ENCODE results near the gene PCA3. TPM values are rescaled to one million over a fixed set of nuclear protein-coding genes. Genes with fewer than 3 reads are reported as not detected.

Gene PCA3
- total RNA-seq, 1 experiment from 2014 or later, result not detected

GRCh38 chr9:76799473-76799872 lies 35.2 kb downstream of the PCA3 start (continued):
- TF ChIP-seq ZBTB33 (IDR thresholded peaks at IDR 0.05; ENCODE audit: extremely low read depth, insufficient replicate concordance, low read length) (no peak), EZH2 (IDR thresholded peaks at IDR 0.05) (no peak), MAX (IDR thresholded peaks at IDR 0.05) (no peak)

GRCh38 chr9:76800901-76801300 lies 36.7 kb downstream of the PCA3 start:
- ChIA-PET RAD21 (ENCODE audit: low non-redundant PET in 1 of 2, low total read pairs in 2 of 2, uncharacterized antibody in 2 of 2, unreplicated experiment in 2 of 2) (no interaction called here), CTCF (interaction anchor here (1.0 kb wide), 1 partner anchor 9 kb away, joined by 4 read pairs; no protein-coding TSS in a partner anchor)
- BruUV-seq (replicated peaks), result no TSS peak

More at GRCh38 chr9:76800901-76801300, 36.7 kb downstream of the PCA3 start:
- DNase-seq (ENCODE audit: low read depth, low spot score) (no peak), ATAC-seq (no peak)
- H3K4me3 ChIP-seq (replicated peaks in 1 of 2; ENCODE audit: low read depth in 1 of 2, low read length in 2 of 2), result no peak overlapping the region
- no peaks in the 10 kb centered on the region for H3K9me2 ChIP-seq (ENCODE audit: insufficient read depth)
- no peaks in the 10 kb centered on the region for H3K79me2 ChIP-seq (ENCODE audit: insufficient read depth, low read length)
- H3K9me3 ChIP-seq (ENCODE audit: control insufficient read depth in 1 of 2, insufficient read depth in 1 of 2, low read depth in 1 of 2, low read length in 2 of 2), result no peaks in the 10 kb centered on the region
- H3K4me2 ChIP-seq (ENCODE audit: low read length), result no peak overlapping the region
- POLR2A ChIA-PET, result no interaction called here
- no peaks in the 10 kb centered on the region for H4K20me1 ChIP-seq (ENCODE audit: insufficient read depth)
- no peak overlapping the region for H2AFZ ChIP-seq (ENCODE audit: low read depth, low read length, poor library complexity, severe bottlenecking)
- TF ChIP-seq ATF3 (IDR thresholded peaks at IDR 0.05), result no peak
- no peak for TF ChIP-seq YY1 (IDR thresholded peaks at IDR 0.05; ENCODE audit: extremely low read depth, insufficient replicate concordance, low read depth, low read length)
- no peak for TF ChIP-seq ZBTB33 (IDR thresholded peaks at IDR 0.05; ENCODE audit: extremely low read depth, insufficient replicate concordance, low read length)
- no peak for TF ChIP-seq EGR1 (IDR thresholded peaks at IDR 0.05; ENCODE audit: low read depth)
- no peak for TF ChIP-seq POLR2A (IDR thresholded peaks at IDR 0.05; ENCODE audit: borderline replicate concordance, extremely low read depth, insufficient read depth, insufficient read length)
- no peak for TF ChIP-seq CEBPB (IDR thresholded peaks at IDR 0.05; ENCODE audit: low read depth)
- no peak for TF ChIP-seq CTCF (IDR thresholded peaks at IDR 0.05 in 2 of 3, conservative IDR thresholded peaks at IDR 0.05 in 1 of 3; ENCODE audit: borderline replicate concordance in 1 of 3, insufficient read depth in 1 of 3, low read depth in 2 of 3, low read length in 2 of 3)
- no peak for TF ChIP-seq ZFX (IDR thresholded peaks at IDR 0.05)
- TF ChIP-seq EZH2 (IDR thresholded peaks at IDR 0.05), result no peak
- no peak for TF ChIP-seq SP1 (IDR thresholded peaks at IDR 0.05; ENCODE audit: low read depth)
- intact Hi-C loops (cut with micrococcal nuclease), result no loop called here
- H3K9ac ChIP-seq (ENCODE audit: low read length), result no peak overlapping the region
- H3K27me3 ChIP-seq (ENCODE audit: insufficient read depth, low read length), result 0 out of 2 replicates have a peak, but pooled peaks cover 4% of the 10 kb centered on the region
- no peaks in the 10 kb centered on the region for H3K4me1 ChIP-seq (ENCODE audit: control insufficient read depth in 1 of 2, insufficient read depth in 2 of 2, low read length in 2 of 2)
- no peak overlapping the region for H3K27ac ChIP-seq (ENCODE audit: low read depth, low read length)
- H3K36me3 ChIP-seq (ENCODE audit: control insufficient read depth in 1 of 2, insufficient read depth in 2 of 2, low read length in 2 of 2), result no peaks in the 10 kb centered on the region
